ENCODE results near the gene SLC4A11. TPM values are rescaled to one million over a fixed set of nuclear protein-coding genes. Genes with fewer than 3 reads are reported as not detected.

Gene SLC4A11
- total RNA-seq, 1 experiment from 2014 or later, result 1.7 TPM

- DNase-seq (ENCODE audit: low read depth), result no peak
Observed at GRCh38 chr20:3247638-3248037, 8.6 kb upstream of the SLC4A11 start.

- DNase-seq (ENCODE audit: low read depth), result no peak
Observed at GRCh38 chr20:3246682-3247081, 7.7 kb upstream of the SLC4A11 start.

GRCh38 chr20:3245711-3246110 lies 6.7 kb upstream of the SLC4A11 start:
- DNase-seq (ENCODE audit: low read depth), result no peak

GRCh38 chr20:3245156-3245555 lies 6.2 kb upstream of the SLC4A11 start:
- DNase-seq (ENCODE audit: low read depth), result no peak

- no peak for DNase-seq (ENCODE audit: low read depth)
Observed at GRCh38 chr20:3244613-3245012, 5.6 kb upstream of the SLC4A11 start.

GRCh38 chr20:3243718-3244358 lies 4.8 kb upstream of the SLC4A11 start:
- no peak for DNase-seq (ENCODE audit: low read depth)

- no peak for DNase-seq (ENCODE audit: low read depth)
Observed at GRCh38 chr20:3242172-3242692, 3.2 kb upstream of the SLC4A11 start.

GRCh38 chr20:3240776-3241363 lies 1.9 kb upstream of the SLC4A11 start:
- DNase-seq (ENCODE audit: low read depth), result no peak

- DNase-seq (ENCODE audit: low read depth), result no peak
Observed at GRCh38 chr20:3239867-3240775, 1.1 kb upstream of the SLC4A11 start.

- no peak for DNase-seq (ENCODE audit: low read depth)
Observed at GRCh38 chr20:3238616-3239025, 369 bp downstream of the SLC4A11 start.

GRCh38 chr20:3237958-3238615 lies 903 bp downstream of the SLC4A11 start:
- no peak for DNase-seq (ENCODE audit: low read depth)

GRCh38 chr20:3237011-3237957 lies 1.7 kb downstream of the SLC4A11 start:
- DNase-seq (ENCODE audit: low read depth), result no peak

- DNase-seq (ENCODE audit: low read depth), result peak; percentile 79
Observed at GRCh38 chr20:3235666-3236324, 3.2 kb downstream of the SLC4A11 start.

- no peak for DNase-seq (ENCODE audit: low read depth)
Observed at GRCh38 chr20:3233991-3234498, 4.9 kb downstream of the SLC4A11 start.

GRCh38 chr20:3233131-3233990 lies 5.6 kb downstream of the SLC4A11 start:
- DNase-seq (ENCODE audit: low read depth), result no peak

GRCh38 chr20:3231889-3232588 lies 7.0 kb downstream of the SLC4A11 start:
- no peak for DNase-seq (ENCODE audit: low read depth)

GRCh38 chr20:3231116-3231515 lies 7.9 kb downstream of the SLC4A11 start:
- no peak for DNase-seq (ENCODE audit: low read depth)

- no peak for DNase-seq (ENCODE audit: low read depth)
Observed at GRCh38 chr20:3229798-3230197, 9.2 kb downstream of the SLC4A11 start.
